GM19238 (cell line): ENCODE results near the gene WDR13.
"Not testable (repeated sequence)": the region's sequence is repeated elsewhere in the genome, so short reads cannot be mapped to it uniquely, and the experiment has no call there.

Source experiments
- DNase-seq: peaks from one replicate; pipeline ENCODE4 v3.0.0; 2011; ENCODE audit warnings: low spot score; ENCODE audit not compliant: insufficient read length

Gene WDR13

GRCh38 chrX:48597353-48598264, at the start of gene WDR13:
Gene WDR13 (plus strand): TSS chrX:48597492. CDS start chrX:48597997, 505 bp downstream.
- DNase-seq = peak; percentile 71

- DNase-seq = no peak
These were observed 48.4 kb upstream of the WDR13 start for GRCh38 chrX:48548871-48549270.

GRCh38 chrX:48555731-48556325, 41.5 kb upstream of the WDR13 start:
- not testable (repeated sequence) for DNase-seq

GRCh38 chrX:48558271-48558670, 39.0 kb upstream of the WDR13 start:
- DNase-seq = no peak

GRCh38 chrX:48559636-48560035, 37.7 kb upstream of the WDR13 start:
- DNase-seq = no peak

DNA sequence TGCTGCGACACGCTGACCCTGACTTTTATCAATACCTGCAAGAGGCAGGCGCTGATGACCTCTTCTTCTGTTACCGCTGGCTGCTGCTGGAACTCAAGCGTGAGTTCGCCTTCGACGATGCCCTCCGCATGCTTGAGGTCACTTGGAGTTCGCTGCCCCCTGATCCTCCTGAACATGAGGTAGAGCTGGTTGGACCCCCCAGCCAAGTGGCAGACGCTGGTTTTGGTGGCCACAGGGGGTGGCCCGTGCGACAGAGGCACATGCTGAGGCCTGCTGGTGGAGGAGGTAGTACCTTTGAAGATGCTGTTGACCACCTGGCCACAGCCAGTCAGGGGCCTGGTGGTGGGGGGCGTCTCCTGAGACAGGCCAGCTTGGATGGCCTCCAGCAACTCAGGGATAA, 37.2 kb upstream of the WDR13 start:
- DNase-seq = no peak

GRCh38 chrX:48560681-48561080, 36.6 kb upstream of the WDR13 start:
- no peak for DNase-seq

- DNase-seq = no peak
These were observed 27.3 kb upstream of the WDR13 start for GRCh38 chrX:48569958-48570357.

DNA sequence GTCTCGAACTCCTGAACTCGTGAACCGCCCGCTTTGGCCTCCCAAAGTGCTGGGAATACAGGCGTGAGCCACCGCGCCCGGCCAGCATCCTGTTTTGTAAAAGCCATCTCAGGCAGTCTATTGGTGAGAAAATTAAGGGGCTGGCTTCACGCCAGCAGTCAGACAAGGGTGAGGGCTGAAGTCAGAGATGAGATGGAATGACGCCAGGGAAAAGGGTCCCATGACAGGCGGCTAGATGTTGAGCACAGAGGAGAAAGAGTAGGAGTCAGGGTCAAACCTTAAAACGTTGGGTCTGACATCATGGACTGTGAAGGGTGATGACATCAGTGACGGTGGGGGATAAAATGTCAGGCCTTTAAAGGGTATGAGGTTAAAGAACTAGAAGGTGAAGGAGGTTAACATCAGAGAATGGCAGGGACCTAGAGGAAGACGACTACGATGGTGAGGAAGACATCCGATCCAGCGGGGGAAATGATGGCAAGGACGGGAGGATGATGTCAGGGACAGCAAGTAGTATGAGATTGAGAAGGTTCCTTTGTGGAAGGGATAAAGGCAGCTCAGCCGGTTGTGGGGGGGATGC, 23.5 kb upstream of the WDR13 start:
- no peak for DNase-seq

- peak; percentile 65 for DNase-seq
These were observed 22.7 kb upstream of the WDR13 start, which contains the start of gene RBM3 for GRCh38 chrX:48574270-48575266. Gene RBM3 (plus strand): TSS chrX:48574484. CDS start chrX:48575181, 697 bp downstream.

DNA sequence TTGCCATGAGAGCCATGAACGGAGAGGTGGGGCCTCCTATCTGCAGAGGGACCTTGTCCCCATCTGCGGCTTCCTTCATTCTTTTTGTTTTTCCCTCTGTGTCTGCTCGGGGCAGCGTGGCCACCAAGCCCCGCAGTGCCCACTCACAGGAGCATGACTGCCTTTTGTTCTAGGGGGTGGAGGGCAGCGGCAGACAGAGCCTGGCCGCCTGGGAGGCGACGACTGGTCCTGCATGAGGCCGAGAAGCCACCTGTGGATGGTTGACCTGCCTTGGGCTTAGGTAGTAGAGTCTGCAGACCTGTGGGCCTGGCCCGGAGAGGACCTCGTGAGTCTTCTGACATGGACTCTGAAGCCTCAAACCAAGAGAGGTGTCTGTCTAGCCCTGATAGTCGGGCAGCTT, 21.6 kb upstream of the WDR13 start:
- DNase-seq = no peak

GRCh38 chrX:48576108-48576507, 21.2 kb upstream of the WDR13 start:
- DNase-seq = no peak

DNA sequence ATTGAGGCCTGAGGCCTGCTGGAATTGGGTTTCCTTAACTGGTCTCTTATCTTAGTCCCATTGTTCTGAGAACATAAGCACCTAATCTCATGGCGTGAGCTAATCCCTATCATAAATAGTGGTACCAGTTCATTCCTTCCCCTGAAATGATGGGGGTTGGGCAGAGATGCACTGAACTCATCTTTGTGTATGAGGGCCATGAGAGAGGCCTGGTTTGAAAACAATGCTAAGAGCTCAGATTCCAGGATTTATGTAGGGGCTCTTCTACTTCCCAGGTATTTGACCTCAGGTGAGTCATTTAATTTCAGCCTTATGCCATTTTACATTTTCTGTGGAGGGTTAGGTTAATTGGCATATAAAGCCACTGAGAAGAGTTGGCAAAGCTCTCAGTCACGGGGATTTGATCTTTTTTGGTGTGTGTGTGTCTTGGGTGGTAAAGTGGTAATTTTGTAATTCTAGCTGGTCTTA, 18.6 kb upstream of the WDR13 start:
- DNase-seq = no peak

DNA sequence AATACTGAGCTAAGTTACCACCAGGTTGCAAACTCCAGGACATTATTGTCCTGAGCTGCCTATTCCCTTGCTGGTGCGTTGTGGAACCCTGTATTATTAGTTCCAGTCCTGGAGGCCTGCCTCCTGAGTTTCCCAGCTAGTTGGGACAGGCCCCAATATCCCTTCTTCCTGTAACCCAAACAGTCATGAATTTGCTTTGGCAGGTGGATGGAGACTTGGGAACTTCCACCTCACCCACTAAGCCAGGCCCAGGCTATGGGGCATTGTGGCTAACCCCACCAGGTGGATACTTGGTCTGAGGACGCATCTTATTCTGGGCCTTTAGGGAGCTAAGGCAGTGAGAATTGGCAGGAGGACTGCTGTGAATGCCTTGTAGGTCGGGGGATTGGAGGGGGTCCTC, 18.0 kb upstream of the WDR13 start:
- DNase-seq = no peak

DNA sequence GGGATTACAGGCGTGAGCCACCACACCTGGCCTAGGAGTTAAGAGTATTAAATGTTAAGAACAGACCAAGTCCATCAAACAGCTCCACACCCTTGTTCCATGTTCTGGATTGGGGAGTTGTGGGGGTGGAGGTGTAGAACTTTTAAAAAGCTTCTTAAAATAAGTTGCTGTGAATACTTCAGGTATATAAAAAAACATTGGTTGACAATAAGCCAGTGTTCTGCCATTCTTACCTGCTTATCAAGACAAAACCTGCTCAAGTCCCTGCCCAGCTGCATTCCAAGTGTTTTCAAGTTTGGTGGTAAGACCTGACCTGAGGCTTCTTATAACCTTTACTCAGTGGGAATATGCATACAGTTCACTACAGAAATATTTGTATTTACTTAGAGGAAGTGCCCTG, 16.6 kb upstream of the WDR13 start:
- no peak for DNase-seq

GRCh38 chrX:48584698-48585097, 12.6 kb upstream of the WDR13 start:
- DNase-seq = no peak

GRCh38 chrX:48589482-48590162, 7.7 kb upstream of the WDR13 start:
- no peak for DNase-seq

GRCh38 chrX:48590203-48591103, 6.8 kb upstream of the WDR13 start:
- DNase-seq = no peak

DNA sequence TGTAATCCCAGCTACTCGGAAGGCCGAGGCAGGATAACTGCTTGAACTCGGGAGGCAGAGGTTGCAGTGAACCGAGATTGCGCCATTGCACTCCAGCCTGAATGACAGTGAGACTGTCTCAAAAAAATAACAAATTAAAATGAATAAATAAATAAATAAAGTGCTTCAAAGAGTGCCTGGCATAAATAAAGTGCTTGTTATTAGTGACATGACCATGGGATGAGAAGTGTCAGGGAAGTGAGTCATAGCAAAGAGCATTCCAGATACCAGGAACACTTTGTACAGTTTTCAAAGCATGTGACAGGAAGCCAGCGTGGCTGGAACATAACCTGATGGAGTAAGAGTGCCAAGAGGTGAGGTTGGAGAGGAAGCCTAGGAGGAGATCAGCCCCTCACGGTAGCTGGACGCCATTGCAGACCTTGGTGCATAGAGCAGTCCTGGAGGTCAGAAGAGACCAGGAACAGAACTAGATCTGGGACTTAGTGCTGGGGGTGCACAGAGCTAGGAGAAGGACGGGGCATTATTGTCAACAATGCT, 6.0 kb upstream of the WDR13 start:
- DNase-seq = no peak
